ENCODE data around the gene TMUB1.

DNA sequence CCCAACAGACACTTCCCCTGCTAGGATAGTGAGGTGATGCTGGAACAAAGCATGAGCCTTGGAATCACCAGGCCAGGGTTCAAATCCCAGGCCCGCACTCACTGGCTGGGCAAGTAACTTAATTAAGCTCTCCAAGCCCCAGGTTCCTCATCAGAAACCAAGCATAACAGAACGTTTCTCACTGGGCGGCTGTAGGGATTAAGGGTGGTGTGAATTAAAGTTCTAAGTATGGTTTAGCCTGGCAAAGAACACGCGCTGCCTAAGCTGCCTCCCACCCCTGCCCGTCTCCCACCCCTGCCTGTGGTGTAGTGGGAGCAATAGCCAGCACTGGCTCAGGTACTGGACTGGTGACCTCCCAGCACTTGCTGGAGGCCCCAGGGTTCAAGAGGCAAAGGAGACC, 18.3 kb downstream of the TMUB1 start:
- TF ChIP-seq, protein P1, sequence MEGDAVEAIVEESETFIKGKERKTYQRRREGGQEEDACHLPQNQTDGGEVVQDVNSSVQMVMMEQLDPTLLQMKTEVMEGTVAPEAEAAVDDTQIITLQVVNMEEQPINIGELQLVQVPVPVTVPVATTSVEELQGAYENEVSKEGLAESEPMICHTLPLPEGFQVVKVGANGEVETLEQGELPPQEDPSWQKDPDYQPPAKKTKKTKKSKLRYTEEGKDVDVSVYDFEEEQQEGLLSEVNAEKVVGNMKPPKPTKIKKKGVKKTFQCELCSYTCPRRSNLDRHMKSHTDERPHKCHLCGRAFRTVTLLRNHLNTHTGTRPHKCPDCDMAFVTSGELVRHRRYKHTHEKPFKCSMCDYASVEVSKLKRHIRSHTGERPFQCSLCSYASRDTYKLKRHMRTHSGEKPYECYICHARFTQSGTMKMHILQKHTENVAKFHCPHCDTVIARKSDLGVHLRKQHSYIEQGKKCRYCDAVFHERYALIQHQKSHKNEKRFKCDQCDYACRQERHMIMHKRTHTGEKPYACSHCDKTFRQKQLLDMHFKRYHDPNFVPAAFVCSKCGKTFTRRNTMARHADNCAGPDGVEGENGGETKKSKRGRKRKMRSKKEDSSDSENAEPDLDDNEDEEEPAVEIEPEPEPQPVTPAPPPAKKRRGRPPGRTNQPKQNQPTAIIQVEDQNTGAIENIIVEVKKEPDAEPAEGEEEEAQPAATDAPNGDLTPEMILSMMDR (IDR thresholded peaks at IDR 0.05; ENCODE audit: low read length), result no peak
- no peak for TF ChIP-seq EZH2 (IDR thresholded peaks at IDR 0.05; ENCODE audit: borderline replicate concordance, low read length)
